DMS153 (cell line): ENCODE results near the gene SERINC5.
"Not testable (repeated sequence)": the region's sequence is repeated elsewhere in the genome, so short reads cannot be mapped to it uniquely, and the experiment has no call there.

ENCODE experiments used
- DNase-seq: peaks from one replicate; lab custom pipeline; 2025; lab: John Stamatoyannopoulos, UW

The SERINC5 gene

GRCh38 chr5:80255811-80256712, at the start of gene SERINC5:
Gene SERINC5 (minus strand): TSS chr5:80256048. CDS start chr5:80255922, 126 bp downstream.
- DNase-seq = no peak

DNA sequence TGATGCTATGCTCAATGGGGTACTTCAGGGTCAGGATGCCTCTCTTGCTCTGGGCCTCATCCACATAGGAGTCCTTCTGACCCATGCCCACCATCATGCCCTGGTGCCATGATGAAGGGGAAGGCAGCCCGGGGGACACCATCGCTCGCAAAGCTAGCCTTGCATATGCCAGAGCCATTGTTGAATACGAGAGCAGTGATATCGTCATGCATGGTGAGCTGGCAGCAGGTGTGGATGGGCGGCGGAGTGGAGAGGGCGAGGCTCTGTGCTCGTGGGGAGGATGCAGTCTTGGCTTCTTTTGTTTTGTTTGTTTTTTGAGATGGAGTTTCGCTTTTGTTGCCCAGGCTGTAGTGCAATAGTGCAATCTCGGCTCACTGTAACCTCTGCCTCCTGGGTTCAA, 46.8 kb upstream of the SERINC5 start:
- DNase-seq = no peak

DNA sequence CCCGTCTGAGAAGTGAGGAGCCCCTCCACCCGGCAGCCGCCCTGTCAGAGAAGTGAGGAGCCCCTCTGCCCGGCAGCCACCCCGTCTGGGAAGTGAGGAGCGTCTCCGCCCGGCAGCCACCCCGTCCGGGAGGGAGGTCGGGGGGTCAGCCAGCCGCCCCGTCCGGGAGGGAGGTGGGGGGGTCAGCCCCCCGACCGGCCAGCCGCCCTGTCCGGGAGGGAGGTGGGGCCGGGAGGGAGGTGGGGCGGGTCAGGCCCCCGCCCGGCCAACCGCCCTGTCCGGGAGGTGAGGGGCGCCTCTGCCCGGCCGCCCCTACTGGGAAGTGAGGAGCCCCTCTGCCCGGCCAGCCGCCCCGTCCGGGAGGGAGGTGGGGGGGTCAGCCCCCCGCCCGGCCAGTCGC, 45.5 kb upstream of the SERINC5 start:
- DNase-seq = not testable (repeated sequence)

DNA sequence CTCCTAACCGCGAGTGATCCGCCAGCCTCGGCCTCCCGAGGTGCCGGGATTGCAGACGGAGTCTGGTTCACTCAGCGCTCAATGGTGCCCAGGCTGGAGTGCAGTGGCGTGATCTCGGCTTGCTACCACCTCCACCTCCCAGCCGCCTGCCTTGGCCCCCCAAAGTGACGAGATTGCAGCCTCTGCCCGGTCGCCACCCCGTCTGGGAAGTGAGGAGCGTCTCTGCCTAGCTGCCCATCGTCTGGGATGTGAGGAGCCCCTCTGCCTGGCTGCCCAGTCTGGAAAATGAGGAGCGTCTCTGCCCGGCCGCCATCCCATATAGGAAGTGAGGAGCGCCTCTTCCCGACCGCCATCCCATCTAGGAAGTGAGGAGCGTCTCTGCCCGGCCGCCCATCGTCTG, 44.9 kb upstream of the SERINC5 start:
- not testable (repeated sequence) for DNase-seq

DNA sequence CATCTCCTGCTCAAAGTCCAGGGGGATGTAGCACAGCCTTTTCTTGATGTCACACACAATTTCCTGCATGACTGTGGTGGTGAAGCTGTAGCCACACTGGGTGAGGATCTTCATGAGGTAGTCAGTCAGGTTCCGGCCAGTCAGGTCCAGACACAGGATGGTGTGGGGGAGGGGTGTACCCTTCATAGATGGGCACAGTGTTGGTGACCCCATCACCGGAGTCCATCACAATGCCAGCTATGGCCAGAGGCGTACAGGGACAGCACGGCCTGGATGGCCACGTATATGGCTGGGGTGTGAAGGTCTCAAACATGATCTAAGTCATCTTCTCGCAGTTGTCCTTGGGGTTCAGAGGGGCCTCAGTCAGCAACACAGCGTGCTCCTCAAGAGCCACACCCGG, 44.3 kb upstream of the SERINC5 start:
- DNase-seq = no peak

DNA sequence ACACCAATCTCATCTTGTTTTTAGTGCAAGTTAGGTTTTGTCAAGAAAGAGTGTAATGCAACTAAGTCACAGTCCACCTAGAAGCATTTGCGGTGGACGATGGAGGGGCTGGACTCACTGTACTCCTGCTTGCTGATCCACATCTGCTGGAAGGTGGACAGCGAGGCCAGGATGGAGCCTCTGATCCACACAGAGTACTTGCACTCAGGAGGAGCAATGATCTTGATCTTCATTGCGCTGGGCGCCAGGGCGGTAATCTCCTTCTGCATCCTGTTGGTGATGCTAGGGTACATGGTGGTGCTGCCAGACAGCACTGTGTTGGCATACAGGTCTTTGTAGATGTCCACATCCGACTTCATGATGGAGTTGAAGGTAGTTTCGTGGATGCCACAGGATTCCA, 43.8 kb upstream of the SERINC5 start:
- DNase-seq = no peak

- DNase-seq = no peak
Observed at GRCh38 chr5:80296121-80296520, 40.3 kb upstream of the SERINC5 start.

DNA sequence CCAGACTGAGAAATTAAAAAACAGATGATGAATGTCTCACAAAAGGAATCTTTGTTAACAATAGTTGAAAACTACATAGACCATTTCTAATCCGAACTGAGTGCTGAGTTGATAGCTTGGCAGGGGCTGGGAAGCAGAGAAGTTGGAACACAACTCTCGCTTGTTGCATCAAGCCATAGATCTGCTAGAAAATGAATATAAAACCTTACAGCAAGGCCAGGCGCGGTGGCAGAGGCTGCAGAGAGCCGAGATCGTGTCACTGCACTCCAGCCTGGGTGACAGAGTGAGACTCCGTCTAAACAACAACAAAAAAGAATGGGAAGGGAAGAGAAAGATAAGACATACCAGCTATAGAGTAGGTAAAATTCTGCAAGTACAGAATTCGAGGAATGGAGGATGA, 35.9 kb upstream of the SERINC5 start:
- no peak for DNase-seq

DNA sequence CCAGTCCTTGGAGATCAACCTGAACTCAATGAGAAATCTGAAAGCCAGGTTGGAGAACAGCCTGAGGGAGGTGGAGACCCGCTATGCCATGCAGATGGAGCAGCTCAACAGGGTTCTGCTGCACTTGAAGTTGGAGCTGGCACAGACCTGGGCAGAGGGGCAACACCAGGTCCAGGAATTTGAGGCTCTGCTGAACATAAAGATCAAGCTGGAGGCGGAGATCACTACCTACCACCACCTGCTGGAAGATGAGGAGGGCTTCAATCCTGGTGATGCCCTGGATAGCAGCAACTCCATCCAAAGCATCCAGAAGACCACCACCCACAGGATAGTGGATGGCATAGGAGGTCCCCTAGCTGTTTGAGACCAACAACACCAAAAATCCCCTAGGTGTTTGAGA, 33.5 kb upstream of the SERINC5 start:
- DNase-seq = no peak

GRCh38 chr5:80288177-80288576, 32.3 kb upstream of the SERINC5 start:
- DNase-seq = no peak

- no peak for DNase-seq
Observed at GRCh38 chr5:80284720-80285119, 28.9 kb upstream of the SERINC5 start.

GRCh38 chr5:80283360-80283759, 27.5 kb upstream of the SERINC5 start:
- DNase-seq = no peak

- DNase-seq = no peak
Observed at GRCh38 chr5:80282054-80282453, 26.2 kb upstream of the SERINC5 start.

- no peak for DNase-seq
Observed at GRCh38 chr5:80277191-80277590, 21.3 kb upstream of the SERINC5 start.

DNA sequence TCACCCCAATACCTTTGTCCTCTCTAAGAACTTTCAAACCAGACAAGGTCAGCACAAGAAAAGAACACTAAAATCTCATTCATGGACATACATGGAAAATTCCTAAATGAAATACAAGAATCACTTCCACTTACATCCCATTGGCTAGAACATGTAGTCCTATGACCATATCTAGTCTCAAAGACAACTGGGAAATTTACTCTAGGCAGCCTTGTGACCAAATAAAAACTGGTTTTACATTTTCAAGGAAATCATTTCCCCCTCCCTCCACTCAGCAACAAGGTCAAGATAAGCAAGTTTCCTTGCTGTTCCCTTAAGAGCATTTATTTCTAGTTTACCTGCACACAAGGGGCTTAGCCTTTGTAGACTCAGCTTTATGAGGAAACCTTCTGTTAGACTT, 20.3 kb upstream of the SERINC5 start:
- DNase-seq = no peak

DNA sequence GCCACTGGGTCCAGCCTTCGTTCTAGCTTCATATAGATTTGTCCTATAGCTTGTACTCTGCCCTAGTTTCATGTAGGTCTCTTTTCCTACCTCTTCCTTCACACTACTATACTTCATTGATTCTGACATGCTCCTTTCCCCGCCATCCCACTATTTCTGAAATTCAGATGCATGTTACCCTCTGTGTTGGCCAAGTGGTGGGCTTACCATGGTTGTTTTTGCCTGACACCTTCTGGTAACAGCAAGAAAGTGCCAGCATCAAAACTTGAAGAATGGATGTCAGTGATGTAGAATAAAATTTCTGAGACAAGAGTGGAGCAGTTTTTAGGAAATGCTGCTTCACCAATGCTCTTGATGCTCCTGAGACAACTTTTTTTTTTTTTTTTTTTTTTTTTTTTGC, 19.5 kb upstream of the SERINC5 start:
- no peak for DNase-seq

DNA sequence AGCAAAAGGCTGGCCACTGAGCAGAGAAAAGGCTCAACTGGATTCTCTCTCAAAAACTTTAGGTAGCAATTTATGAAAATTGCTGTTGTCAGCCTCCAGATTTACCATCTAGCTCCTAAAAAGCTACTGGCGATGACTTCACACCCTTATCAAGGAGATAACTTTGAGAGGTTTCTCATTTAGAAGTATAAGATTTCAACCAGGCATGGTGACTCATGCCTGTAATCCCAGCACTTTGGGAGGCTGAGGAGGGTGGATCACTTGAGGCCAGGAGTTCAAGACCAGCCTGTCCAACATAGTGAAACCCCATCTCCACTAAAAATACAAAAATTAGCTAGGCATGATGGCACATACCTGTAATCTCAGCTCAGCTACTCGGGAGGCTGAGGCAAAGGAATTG, 14.7 kb upstream of the SERINC5 start:
- not testable (repeated sequence) for DNase-seq

DNA sequence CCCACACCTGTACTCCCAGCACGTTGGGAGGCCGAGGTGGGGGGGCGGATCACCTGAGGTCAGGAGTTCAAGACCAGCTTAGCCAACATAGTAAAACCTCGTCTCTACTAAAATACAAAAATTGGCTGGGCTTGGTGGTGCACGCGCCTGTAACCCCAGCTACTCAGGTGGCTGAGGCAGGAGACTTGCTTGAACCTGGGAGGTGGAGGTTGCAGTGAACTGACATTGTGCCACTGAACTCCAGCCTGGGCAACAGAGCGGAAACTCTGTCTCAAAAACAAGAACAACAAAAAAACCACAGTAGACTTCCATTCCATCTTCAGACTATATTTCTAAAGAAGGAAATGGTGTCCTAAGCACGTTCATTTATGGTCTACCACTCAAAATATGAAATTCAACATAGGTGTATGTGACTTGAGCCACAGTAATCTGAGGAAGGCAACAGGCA, 14.2 kb upstream of the SERINC5 start:
- DNase-seq = no peak

GRCh38 chr5:80268916-80269315, 13.1 kb upstream of the SERINC5 start:
- no peak for DNase-seq

- no peak for DNase-seq
Observed at GRCh38 chr5:80266566-80266965, 10.7 kb upstream of the SERINC5 start.

- DNase-seq = no peak
Observed at GRCh38 chr5:80260461-80260860, 4.6 kb upstream of the SERINC5 start.

DNA sequence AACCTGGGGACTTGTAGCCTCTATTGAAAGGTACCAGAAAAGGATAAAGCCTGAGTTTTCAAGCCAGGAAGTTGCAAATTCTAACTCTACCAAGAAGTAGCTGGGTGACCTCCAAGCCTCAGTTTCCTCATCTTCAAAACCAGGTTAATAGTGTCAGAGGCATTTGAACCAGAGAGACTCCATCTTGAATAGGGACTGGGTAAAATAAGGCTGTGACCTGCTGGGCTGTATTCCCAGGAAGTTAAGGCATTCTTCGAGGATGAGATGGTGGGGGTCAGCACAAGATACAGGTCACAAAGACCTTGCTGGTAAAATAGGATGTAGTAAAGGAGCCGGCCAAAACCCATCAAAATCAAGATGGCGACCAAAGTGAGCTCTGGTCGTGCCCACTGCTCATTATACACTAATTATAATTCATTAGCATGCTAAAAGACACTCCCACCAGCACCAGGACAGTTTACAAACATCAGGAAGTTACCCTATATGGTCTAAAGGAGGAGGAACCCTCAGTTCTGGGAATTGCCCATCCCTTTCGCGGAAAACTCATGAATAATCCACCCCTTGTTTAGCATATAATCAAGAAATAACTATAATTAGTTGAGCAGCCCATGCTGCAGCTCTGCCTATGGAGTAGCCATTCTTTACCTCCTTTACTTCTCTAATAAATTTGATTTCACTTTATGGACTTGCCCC, 3.8 kb upstream of the SERINC5 start:
- DNase-seq = no peak

GRCh38 chr5:80255431-80255810, 427 bp downstream of the SERINC5 start:
- DNase-seq = no peak
